ENCODE measurements around the gene JUNB. TPM values are rescaled to one million over a fixed set of nuclear protein-coding genes. Genes with fewer than 3 reads are reported as not detected.

JUNB gene
- total and polyA plus RNA-seq, 2 of the 8 experiments (the other 6 are each of a cell fraction or from before 2014, with no cell fraction given): 7.4 to 10.0 TPM

DNA sequence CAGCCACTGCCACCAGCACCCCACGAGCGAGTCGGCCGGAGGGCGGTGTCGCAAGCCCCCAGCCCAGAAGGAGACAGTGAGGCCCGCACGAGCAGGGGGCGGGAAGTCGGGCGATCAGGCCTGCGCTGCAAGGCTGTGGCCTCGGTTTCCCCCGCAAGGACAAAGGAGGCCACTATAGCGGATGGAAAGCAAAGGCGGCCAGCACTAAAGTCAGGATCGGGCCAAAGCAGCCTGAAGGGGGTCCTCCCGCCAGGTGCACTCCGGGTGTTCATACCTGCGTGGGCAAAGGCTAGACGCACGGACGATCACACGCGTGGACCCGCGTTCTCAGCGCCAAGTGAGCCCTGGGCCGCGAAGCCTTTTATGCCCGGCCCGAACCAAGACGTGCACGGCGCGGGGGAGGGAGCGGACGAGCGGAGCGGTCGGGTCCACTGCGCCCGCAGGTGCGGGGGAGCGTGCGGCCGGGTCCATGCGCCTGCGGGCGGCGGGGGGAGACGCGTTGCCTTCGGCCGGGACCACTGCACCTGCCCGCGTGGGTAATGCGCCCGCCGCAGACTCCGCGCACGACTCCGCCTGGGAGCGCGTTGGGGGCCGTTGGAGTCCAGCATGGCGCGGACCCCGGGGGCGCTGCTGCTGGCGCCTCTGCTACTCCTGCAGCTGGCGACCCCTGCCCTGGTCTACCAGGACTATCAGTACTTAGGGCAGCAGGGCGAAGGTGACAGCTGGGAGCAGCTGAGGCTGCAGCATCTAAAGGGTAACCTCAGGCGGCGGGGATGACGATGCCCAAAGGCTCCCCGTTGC, 10.4 kb downstream of the JUNB start, which contains the start of the genes PRDX2 and THSD8 (continued):
- TF ChIP-seq, protein P1, sequence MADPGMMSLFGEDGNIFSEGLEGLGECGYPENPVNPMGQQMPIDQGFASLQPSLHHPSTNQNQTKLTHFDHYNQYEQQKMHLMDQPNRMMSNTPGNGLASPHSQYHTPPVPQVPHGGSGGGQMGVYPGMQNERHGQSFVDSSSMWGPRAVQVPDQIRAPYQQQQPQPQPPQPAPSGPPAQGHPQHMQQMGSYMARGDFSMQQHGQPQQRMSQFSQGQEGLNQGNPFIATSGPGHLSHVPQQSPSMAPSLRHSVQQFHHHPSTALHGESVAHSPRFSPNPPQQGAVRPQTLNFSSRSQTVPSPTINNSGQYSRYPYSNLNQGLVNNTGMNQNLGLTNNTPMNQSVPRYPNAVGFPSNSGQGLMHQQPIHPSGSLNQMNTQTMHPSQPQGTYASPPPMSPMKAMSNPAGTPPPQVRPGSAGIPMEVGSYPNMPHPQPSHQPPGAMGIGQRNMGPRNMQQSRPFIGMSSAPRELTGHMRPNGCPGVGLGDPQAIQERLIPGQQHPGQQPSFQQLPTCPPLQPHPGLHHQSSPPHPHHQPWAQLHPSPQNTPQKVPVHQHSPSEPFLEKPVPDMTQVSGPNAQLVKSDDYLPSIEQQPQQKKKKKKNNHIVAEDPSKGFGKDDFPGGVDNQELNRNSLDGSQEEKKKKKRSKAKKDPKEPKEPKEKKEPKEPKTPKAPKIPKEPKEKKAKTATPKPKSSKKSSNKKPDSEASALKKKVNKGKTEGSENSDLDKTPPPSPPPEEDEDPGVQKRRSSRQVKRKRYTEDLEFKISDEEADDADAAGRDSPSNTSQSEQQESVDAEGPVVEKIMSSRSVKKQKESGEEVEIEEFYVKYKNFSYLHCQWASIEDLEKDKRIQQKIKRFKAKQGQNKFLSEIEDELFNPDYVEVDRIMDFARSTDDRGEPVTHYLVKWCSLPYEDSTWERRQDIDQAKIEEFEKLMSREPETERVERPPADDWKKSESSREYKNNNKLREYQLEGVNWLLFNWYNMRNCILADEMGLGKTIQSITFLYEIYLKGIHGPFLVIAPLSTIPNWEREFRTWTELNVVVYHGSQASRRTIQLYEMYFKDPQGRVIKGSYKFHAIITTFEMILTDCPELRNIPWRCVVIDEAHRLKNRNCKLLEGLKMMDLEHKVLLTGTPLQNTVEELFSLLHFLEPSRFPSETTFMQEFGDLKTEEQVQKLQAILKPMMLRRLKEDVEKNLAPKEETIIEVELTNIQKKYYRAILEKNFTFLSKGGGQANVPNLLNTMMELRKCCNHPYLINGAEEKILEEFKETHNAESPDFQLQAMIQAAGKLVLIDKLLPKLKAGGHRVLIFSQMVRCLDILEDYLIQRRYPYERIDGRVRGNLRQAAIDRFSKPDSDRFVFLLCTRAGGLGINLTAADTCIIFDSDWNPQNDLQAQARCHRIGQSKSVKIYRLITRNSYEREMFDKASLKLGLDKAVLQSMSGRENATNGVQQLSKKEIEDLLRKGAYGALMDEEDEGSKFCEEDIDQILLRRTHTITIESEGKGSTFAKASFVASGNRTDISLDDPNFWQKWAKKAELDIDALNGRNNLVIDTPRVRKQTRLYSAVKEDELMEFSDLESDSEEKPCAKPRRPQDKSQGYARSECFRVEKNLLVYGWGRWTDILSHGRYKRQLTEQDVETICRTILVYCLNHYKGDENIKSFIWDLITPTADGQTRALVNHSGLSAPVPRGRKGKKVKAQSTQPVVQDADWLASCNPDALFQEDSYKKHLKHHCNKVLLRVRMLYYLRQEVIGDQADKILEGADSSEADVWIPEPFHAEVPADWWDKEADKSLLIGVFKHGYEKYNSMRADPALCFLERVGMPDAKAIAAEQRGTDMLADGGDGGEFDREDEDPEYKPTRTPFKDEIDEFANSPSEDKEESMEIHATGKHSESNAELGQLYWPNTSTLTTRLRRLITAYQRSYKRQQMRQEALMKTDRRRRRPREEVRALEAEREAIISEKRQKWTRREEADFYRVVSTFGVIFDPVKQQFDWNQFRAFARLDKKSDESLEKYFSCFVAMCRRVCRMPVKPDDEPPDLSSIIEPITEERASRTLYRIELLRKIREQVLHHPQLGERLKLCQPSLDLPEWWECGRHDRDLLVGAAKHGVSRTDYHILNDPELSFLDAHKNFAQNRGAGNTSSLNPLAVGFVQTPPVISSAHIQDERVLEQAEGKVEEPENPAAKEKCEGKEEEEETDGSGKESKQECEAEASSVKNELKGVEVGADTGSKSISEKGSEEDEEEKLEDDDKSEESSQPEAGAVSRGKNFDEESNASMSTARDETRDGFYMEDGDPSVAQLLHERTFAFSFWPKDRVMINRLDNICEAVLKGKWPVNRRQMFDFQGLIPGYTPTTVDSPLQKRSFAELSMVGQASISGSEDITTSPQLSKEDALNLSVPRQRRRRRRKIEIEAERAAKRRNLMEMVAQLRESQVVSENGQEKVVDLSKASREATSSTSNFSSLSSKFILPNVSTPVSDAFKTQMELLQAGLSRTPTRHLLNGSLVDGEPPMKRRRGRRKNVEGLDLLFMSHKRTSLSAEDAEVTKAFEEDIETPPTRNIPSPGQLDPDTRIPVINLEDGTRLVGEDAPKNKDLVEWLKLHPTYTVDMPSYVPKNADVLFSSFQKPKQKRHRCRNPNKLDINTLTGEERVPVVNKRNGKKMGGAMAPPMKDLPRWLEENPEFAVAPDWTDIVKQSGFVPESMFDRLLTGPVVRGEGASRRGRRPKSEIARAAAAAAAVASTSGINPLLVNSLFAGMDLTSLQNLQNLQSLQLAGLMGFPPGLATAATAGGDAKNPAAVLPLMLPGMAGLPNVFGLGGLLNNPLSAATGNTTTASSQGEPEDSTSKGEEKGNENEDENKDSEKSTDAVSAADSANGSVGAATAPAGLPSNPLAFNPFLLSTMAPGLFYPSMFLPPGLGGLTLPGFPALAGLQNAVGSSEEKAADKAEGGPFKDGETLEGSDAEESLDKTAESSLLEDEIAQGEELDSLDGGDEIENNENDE (IDR thresholded peaks at IDR 0.05; ENCODE audit: insufficient replicate concordance, low read length): no peak
- TF ChIP-seq CTBP2 (IDR thresholded peaks at IDR 0.05; ENCODE audit: borderline replicate concordance, insufficient read depth, insufficient read length, low read length) (peak; percentile 31), TAF7 (optimal IDR thresholded peaks at IDR 0.05; ENCODE audit: borderline replicate concordance, low read depth, low read length) (peak; percentile 66), GTF2F1 (IDR thresholded peaks at IDR 0.05; ENCODE audit: borderline replicate concordance, low read depth, low read length) (no peak), CHD1 (IDR thresholded peaks at IDR 0.05; ENCODE audit: low read depth, low read length) (peak; percentile 99), POLR2A (IDR thresholded peaks at IDR 0.05; ENCODE audit: control extremely low read depth in 1 of 2, low read depth in 2 of 2, low read length in 2 of 2) (peak in 1 of 2 experiments; percentile 90; a peak in 2 of 3 replicates), MAFK (IDR thresholded peaks at IDR 0.05; ENCODE audit: low read depth, low read length) (no peak), SUZ12 (IDR thresholded peaks at IDR 0.05; ENCODE audit: low read length) (no peak), HDAC6 (IDR thresholded peaks at IDR 0.05; ENCODE audit: low read depth, low read length) (no peak), CBX8 (IDR thresholded peaks at IDR 0.05; ENCODE audit: borderline replicate concordance, low read depth, low read length) (no peak)
